Smooth muscle cell of the brain vasculature (primary cell): ENCODE results near the gene GKN2.
A peak's percentile ranks its signal among the peaks of the same experiment; 100 is the strongest.
"Not testable (repeated sequence)": the region's sequence is repeated elsewhere in the genome, so short reads cannot be mapped to it uniquely, and the experiment has no call there.

ENCODE experiments used
- DNase-seq: peaks from one replicate; pipeline ENCODE4 v3.0.0-alpha.2; 2012; ENCODE audit warnings: low read depth, low spot score

The GKN2 gene

DNA sequence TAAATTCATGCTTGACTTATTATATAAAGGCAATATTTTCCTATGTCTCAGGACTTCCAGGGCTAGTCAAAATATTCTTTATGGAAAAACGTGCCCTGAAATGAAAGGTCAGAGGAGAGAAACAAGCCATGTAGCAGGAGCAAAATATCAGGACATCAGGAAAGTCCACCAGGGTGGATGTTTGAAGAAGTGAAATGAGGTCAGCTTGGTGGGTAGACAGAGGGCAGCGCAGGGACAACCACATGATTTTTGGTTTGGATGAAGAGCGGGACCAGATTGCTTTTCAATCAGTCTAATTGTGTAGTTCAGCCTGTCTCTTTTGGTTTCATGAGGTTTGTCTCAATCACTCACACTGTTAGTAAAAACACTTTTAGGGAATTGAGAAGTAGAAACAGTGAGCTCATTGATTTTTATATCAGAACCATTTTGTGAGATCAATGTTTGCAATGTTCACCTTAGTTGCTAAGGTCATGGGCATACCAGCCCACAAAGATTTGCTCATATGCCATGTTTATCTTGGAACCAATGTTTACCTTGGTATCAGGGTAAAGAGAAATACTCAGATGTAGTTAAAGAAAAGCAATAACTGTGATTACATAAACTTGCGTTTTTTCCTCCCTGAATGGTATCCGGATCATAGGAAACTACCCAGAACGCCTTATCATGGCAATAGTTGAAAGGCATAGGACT lies 32.1 kb downstream of the GKN2 start:
- no peak for DNase-seq

- DNase-seq, result no peak
Observed at GRCh38 chr2:68918497-68918896, 34.2 kb downstream of the GKN2 start.

DNA sequence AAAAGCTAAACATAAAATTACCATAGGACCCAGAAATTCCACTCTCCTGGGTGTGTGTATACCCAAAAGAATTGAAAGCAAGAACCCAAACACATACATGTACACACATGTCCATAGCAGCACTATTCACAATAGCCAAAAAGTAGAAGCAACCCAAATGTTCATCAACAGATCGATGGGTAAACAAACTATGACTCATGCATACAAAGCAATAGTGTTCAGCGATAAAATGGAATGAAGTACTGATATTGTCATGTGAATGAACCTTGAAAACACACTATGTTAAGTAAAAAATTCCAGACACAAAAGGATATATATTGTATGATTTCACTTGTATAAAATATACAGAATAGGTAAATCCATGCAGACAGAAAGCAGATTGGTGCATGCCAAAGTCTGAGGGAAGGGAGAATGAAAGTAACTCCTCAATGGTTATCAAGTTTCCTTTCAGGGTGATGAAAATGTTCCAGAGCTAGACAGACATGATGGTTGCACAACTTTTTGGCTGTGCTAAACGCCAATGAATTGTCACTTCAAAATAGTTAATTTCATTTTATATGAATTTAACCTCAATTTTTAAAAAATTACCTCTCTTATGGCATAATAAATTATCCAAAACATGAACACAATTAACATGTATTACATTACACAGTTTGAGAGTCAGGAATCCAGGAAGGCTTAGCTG lies 35.5 kb downstream of the GKN2 start:
- no peak for DNase-seq

GRCh38 chr2:68916226-68916625 lies 36.5 kb downstream of the GKN2 start:
- DNase-seq, result no peak

DNA sequence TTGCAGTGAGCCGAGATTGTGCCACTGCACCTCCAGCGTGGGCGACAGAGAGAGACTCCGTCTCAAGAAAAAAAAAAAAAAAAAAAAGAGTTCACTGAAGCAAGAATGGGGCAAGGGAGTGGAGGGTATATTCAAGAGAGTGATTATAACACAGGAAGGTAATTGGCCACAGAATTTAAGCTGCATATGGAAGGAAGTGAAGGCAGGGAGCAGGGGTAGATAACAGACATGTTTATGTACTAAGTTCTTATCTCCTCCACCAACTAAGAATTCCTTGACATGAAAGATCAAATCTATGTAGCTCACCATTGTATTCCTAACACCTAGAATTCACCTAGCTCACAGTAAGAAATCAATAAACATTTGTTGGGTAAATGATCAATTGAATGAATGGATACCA lies 37.3 kb downstream of the GKN2 start:
- DNase-seq, result no peak

DNA sequence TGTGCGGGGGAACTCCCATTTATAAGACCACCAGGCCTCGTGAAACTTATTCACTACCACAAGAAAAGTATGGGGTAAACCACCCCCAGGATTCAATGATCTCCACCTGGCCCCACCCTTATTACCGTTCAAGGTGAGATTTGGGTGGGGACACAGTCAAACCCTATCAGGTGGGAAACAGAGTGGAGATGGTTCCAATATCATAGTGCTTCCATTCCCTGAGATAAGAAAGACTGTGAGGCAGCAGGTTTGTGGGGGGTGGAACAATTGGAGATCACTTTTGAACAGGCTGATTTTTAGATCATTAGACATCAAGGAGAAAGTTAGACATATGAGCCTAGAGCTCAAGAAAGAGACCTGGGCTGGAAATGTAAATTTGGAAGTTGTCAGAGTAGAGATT lies 39.3 kb downstream of the GKN2 start:
- DNase-seq, result no peak

DNA sequence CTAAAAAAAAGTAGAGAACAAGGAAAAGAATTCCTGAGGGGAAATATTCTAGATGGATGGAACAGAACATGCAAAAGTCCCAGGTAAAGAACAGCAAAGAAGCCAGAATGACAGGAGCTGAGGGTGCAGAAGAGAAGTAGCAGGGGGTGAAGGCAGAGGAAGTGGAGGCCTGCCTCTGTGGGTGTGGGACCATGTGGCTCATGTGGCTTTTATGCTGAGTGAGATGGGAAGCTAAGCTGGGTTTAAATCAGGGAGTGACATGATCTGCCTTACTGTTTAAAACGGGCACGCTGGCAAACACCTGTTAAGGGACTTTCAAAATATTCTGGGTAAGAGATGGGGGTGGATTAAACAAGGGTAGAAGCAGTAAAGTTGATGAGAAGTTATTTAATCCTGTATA lies 40.0 kb downstream of the GKN2 start:
- no peak for DNase-seq

GRCh38 chr2:68912111-68912510 lies 40.6 kb downstream of the GKN2 start:
- no peak for DNase-seq

DNA sequence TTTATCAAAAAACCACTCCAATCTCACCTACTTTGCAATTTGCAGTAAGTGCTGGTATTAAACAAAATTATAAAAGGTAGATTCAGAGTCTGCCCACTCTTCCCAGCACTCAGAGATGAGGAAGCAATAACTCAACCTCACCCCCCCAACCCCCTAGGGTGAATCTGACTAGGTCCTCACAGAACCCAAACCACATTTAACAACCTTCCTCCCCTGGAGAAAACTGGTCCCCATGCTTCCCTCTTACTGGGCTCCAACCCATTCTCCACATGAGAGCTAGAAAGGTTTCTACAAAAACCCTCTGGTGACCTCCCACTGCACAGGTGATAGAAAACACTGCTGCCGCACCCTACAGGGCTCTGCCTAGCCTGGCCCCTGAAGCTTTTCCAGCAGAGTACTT lies 41.0 kb downstream of the GKN2 start:
- no peak for DNase-seq

GRCh38 chr2:68911246-68911645 lies 41.4 kb downstream of the GKN2 start:
- DNase-seq, result no peak

DNA sequence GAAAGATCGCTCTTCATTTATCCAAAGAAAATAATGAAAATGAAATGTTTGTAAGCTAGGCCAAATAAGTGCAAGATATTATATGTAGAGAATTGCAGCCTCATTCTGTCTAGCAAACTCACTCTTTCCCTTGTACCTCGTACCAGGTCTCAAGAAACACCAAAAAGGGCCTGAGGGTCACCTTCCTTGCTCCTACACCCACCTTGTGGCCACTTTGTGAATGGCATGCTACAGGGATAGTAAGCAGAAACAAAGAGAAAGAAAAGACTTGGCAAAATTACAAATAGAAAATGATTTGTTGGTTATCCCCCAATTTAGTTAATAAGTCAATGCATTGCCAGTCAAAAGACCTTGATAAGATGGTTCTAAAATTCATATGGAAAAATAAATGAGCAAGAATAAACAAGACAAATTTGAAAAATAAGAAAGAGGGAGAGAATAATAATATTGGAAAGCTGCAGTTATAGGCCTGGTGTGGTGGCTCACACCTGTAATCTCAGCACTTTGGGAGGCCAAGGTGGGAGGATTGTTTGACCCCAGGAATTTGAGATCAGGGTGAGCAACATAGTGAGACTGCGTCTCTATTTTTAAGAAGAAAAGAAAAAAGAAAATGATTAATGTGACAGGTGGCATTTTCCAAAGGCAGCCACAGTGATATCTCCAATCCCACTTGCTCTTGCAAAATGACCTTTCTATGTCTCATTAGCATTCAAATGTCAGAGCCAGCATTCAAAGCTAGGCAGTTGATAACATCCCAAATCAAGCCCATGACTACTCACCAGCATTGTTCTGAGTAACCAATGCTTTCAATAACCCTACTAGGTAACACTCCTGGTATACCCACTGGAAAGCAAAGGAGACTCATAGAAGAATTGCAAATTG lies 42.7 kb downstream of the GKN2 start:
- DNase-seq, result peak; percentile 40

GRCh38 chr2:68908392-68908970 lies 44.2 kb downstream of the GKN2 start:
- no peak for DNase-seq

DNA sequence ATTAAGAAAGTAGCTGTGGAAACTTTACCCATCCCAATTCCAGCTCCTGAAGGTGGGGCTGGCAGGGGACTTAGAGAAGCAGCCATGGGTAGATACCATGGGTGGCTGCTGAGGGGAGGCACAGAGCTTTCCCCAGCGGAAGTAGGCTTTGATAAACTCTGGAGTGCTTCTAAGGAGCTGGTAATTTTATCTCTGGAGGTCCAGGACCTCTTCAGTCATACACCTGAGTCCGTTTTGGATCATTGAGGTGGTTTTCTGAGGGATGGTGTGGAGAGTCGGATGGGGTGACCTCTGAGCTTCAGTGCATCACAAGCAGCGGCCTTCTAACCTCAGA lies 44.8 kb downstream of the GKN2 start:
- no peak for DNase-seq

DNA sequence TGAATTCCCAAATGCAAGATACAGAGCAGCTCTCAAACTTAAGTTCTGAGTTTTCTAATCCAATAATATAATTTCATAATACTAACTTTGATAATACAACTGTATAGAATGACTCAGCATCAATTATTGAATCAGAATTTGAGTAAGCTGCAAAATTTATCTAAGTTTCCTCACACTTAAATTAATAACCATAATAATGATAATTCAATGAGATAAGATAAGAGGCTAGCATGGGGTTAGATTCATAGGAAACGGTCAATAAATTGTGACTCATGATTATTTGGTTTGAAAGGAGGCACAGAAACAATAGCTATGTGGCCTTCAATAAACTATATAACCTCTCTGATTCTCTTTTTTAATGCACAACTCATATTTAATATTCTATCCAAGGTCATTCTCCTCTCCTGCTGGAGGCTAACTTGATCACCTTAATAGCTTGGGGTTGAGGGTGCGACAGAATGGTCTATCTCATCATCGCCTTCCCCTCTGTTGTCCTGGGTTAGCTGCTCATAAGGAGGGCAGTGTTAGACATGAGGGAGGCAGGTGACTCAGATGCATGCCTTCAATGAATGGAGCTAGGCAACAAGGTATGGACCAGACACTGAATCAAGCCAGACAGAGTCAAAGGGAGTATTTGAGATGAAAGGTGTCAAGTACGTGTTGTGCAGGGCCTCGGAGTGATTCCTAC lies 45.3 kb downstream of the GKN2 start:
- no peak for DNase-seq

GRCh38 chr2:68906716-68907115 lies 46.0 kb downstream of the GKN2 start:
- no peak for DNase-seq

DNA sequence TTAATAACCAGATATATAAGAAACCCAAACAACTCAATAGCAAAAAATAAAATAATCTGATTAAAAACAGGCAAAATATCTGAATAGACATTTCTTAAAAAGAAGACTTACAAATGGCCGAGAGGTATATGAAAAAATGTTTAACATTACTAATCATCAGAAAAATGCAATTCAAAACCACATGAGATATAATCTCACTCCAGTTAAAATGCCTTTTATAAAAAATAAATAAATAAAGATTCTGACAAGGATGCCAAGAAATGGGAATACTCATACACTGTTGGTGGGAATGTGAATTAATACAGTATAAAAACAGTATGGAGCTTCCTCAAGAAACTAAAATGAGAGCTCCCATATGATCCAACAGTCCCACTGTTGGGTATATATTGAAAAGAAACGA lies 47.6 kb downstream of the GKN2 start:
- no peak for DNase-seq

GRCh38 chr2:68901561-68901960 lies 51.1 kb downstream of the GKN2 start:
- no peak for DNase-seq

GRCh38 chr2:68901199-68901514 lies 51.5 kb downstream of the GKN2 start:
- DNase-seq, result no peak

DNA sequence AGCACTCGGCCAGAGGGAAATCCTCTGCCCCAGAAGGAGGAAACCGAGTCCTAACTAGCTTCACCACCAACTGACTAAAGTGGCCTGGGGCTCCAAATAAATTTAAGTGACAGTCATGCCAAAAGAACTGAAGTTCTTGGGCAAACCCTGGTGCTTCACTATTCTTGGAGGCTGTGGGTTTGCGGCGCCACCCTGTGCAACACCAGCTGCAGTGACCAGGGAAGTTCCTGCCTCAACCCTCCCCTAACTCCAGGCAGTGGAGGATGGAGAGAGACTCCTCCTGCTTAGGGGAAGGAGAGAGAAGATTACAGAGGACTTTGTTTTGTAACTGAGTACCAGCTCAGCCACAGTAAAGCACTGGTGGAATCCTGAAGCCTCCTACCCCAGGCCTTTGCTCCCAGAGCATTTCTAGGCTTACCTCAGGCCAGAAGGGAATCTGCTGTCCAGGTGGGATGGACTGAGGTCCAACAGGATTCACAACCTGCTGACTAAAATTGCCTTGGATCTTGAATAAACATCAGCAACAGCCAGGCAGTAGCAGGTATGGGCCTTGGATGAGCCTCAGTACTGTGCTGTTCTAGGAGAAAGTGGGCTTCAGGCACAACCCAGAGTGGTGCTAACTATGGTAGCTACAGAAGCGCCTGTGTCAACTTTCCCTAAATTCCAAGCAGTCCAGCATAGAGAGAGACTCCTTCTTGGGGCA lies 52.0 kb downstream of the GKN2 start:
- no peak for DNase-seq

- not testable (repeated sequence) for DNase-seq
Observed at GRCh38 chr2:68895981-68896380, 56.7 kb downstream of the GKN2 start.
